Measurements from ENCODE around the gene CABP1.

CABP1 gene

GRCh38 chr12:120686151-120686689 lies 45.8 kb downstream of the CABP1 start:
- TF ChIP-seq, protein P1, sequence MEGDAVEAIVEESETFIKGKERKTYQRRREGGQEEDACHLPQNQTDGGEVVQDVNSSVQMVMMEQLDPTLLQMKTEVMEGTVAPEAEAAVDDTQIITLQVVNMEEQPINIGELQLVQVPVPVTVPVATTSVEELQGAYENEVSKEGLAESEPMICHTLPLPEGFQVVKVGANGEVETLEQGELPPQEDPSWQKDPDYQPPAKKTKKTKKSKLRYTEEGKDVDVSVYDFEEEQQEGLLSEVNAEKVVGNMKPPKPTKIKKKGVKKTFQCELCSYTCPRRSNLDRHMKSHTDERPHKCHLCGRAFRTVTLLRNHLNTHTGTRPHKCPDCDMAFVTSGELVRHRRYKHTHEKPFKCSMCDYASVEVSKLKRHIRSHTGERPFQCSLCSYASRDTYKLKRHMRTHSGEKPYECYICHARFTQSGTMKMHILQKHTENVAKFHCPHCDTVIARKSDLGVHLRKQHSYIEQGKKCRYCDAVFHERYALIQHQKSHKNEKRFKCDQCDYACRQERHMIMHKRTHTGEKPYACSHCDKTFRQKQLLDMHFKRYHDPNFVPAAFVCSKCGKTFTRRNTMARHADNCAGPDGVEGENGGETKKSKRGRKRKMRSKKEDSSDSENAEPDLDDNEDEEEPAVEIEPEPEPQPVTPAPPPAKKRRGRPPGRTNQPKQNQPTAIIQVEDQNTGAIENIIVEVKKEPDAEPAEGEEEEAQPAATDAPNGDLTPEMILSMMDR (IDR thresholded peaks at IDR 0.05; ENCODE audit: borderline replicate concordance, insufficient read depth, low read depth, low read length): no peak
- peak overlapping the region; percentile 87 for H3K4me3 ChIP-seq (ENCODE audit: low read depth, low read length)

GRCh38 chr12:120686690-120687577 lies 46.5 kb downstream of the CABP1 start, which contains the start of gene MLEC:
Gene MLEC, plus strand, starts transcription at chr12:120687149. Its CDS starts 148 bp downstream, at chr12:120687297.
- TF ChIP-seq, protein P1 (IDR thresholded peaks at IDR 0.05; ENCODE audit: borderline replicate concordance, insufficient read depth, low read depth, low read length): peak; percentile 45
- peak within 1 kb of the TSS; percentile 87 for H3K4me3 ChIP-seq (ENCODE audit: low read depth, low read length)

DNA sequence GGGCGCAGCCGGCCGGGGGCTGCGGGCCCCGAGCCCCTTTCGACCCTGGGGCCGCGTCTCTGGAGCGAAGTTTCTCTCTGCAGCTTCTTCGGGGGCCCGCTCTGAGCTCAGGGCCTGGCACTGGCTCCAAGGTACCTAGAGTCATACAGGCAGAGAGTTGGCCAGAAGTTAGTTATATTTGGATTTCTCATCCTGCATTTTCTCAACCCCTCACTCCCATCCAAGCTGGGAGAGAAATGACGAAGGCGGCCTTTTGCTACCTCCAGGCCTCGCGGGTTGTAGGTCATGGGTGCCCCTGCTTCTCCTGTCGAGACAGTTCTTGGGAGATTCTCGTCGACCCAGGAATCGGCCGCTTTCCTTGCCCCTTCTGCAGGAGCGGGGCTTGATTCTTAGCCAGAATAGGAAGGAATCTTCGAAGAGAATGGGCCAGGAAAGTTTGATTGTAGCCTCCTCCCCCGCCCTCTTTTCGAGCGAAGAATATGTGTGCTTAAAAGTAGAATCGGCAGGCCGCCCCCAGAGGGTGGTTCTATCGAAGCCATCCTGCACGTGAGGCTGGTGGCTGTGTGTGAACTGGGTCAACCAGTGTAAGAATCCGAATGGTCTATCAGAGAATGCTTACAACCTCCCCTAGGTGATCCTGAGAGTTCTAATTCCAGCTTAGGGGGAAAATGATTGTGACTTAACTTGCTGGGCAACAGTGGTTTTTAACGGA lies 47.3 kb downstream of the CABP1 start:
- H3K4me3 ChIP-seq (ENCODE audit: low read depth, low read length): peak overlapping the region; percentile 87
- TF ChIP-seq, protein P1 (IDR thresholded peaks at IDR 0.05; ENCODE audit: borderline replicate concordance, insufficient read depth, low read depth, low read length): no peak

- TF ChIP-seq, protein P1 (IDR thresholded peaks at IDR 0.05; ENCODE audit: borderline replicate concordance, insufficient read depth, low read depth, low read length): no peak
- H3K4me3 ChIP-seq (ENCODE audit: low read depth, low read length): peak overlapping the region; percentile 87
Measured at GRCh38 chr12:120688527-120689071, 48.2 kb downstream of the CABP1 start.

DNA sequence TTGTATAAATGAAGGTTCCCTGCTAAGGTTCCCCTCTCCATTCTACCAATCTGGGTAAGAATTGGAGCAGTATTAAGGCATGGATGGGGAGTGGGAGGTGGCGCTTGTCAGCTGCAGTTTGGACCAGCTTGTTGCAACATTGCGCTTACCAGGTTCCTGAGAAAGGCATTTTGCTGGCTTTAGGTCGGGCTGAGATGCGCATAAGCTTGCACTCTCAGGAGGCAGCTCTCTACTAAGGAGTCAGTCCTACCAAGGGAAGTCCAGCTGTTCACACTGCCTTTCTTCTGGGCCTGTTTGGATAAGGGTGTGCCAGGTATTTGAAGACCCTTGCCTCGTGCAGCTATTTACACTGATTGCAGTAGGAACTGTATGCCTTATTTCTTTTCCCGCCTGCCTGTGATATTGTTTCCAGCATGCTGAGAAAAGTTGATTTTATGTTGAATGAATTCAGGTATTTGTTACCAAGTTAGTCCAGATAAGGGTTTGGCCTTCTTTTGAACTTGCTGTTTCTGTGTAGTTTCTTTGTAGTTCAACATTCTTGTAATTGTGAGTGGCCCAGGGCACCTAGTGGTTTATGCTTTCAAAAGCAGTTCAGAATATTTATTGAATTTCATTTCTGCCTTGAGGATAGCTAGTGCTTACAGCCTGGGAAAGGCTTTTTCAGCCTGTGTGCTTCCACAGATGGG lies 49.1 kb downstream of the CABP1 start:
- no peak overlapping the region for H3K4me3 ChIP-seq (ENCODE audit: low read depth, low read length)
- TF ChIP-seq, protein P1 (IDR thresholded peaks at IDR 0.05; ENCODE audit: borderline replicate concordance, insufficient read depth, low read depth, low read length): no peak

GRCh38 chr12:120690083-120690450 lies 49.6 kb downstream of the CABP1 start:
- no peak overlapping the region for H3K4me3 ChIP-seq (ENCODE audit: low read depth, low read length)
- TF ChIP-seq, protein P1 (IDR thresholded peaks at IDR 0.05; ENCODE audit: borderline replicate concordance, insufficient read depth, low read depth, low read length): no peak

Data from GM12875 (cell line).